IMR-90 (cell line): ENCODE results near the gene ITGAE. TPM values are rescaled to one million over a fixed set of nuclear protein-coding genes. Genes with fewer than 3 reads are reported as not detected.

Source experiments
- ATAC-seq: fragments of 200-7000 bp; cut with Tn5 transposase; 2 replicates; pipeline ENCODE4 v1.9.1; 2020; ENCODE audit warnings: low read depth, mild to moderate bottlenecking, moderate library complexity
- BruUV-seq: library from RNA; stranded (reverse); fragments of 400-500 nt; replicated peaks from 2 replicates; lab custom pipeline; 2021; lab: Mats Ljungman, UMichigan
- CTCF ChIA-PET: fragments of 300-600 bp; formaldehyde crosslinking; extraction: SDS; loops from one replicate; lab custom pipeline; 2021; ENCODE audit warnings: antibody characterized with exemption; lab: Yijun Ruan, JAX
- POLR2A ChIA-PET: fragments of 300-600 bp; sonication (Branson Sonifier 250); formaldehyde crosslinking; loops from one replicate; lab custom pipeline; 2022; ENCODE audit warnings: antibody characterized with exemption; ENCODE audit not compliant: unreplicated experiment; lab: Charles Lee
- DNase-seq: peaks from one replicate; pipeline ENCODE4 v3.0.0; 2013
- H2AFZ ChIP-seq: replicated peaks from 2 replicates; pipeline ENCODE3; 2013; ENCODE audit warnings: low read length, mild to moderate bottlenecking; ENCODE audit not compliant: poor library complexity
- H2AK5ac ChIP-seq: 2 replicates; pipeline ENCODE4 v1.6.1; 2013; ENCODE audit warnings: low read depth, low read length, inconsistent platforms
- H2AK9ac ChIP-seq: replicated peaks from 2 replicates; pipeline ENCODE3; 2013; ENCODE audit warnings: mild to moderate bottlenecking, low read depth, low read length, moderate library complexity; ENCODE audit not compliant: poor library complexity
- H2BK120ac ChIP-seq: 2 replicates; pipeline ENCODE4 v1.6.1; 2013; ENCODE audit warnings: low read depth, low read length, inconsistent platforms
- H2BK15ac ChIP-seq: 3 replicates; pipeline ENCODE4 v1.6.1; 2013; ENCODE audit warnings: low read depth, low read length, inconsistent platforms
- H2BK20ac ChIP-seq: 2 replicates; pipeline ENCODE4 v1.6.1; 2013; ENCODE audit warnings: low read depth, mild to moderate bottlenecking, inconsistent platforms, low read length, moderate library complexity
- H2BK5ac ChIP-seq: 2 replicates; pipeline ENCODE4 v1.6.1; 2013; ENCODE audit warnings: mild to moderate bottlenecking, low read depth, low read length, inconsistent platforms; ENCODE audit not compliant: poor library complexity, severe bottlenecking
- H3K14ac ChIP-seq: replicated peaks from 2 replicates; pipeline ENCODE4 v1.6.1; 2013; ENCODE audit warnings: low read depth, low read length, inconsistent platforms
- H3K18ac ChIP-seq: 2 replicates; pipeline ENCODE4 v1.6.1; 2013; ENCODE audit warnings: low read depth, low read length, control low read depth
- H3K23ac ChIP-seq: 2 replicates; pipeline ENCODE4 v1.6.1; 2013; ENCODE audit warnings: low read depth, low read length, inconsistent platforms
- H3K27ac ChIP-seq: 2 replicates; pipeline ENCODE4 v1.5.1; 2013; ENCODE audit warnings: mild to moderate bottlenecking, control low read depth, low read length; ENCODE audit not compliant: insufficient read depth
- H3K27me3 ChIP-seq: 2 replicates; pipeline ENCODE4 v1.6.1; 2013; ENCODE audit warnings: low read length; ENCODE audit not compliant: control insufficient read depth, insufficient read depth
- H3K36me3 ChIP-seq: 2 replicates; pipeline ENCODE4 v1.6.1; 2013; ENCODE audit warnings: low read length, mixed read lengths; ENCODE audit not compliant: control insufficient read depth, insufficient read depth
- H3K4ac ChIP-seq: 2 replicates; pipeline ENCODE4 v1.6.1; 2013; ENCODE audit warnings: low read depth, low read length, inconsistent platforms
- H3K4me1 ChIP-seq: 2 replicates; pipeline ENCODE4 v1.6.1; 2013; ENCODE audit warnings: low read length, mixed read lengths; ENCODE audit not compliant: control insufficient read depth, insufficient read depth
- H3K4me2 ChIP-seq: 2 replicates; pipeline ENCODE4 v1.6.1; 2013; ENCODE audit warnings: low read depth, mild to moderate bottlenecking, control low read depth, low read length, moderate library complexity
- H3K4me3 ChIP-seq: 2 replicates; pipeline ENCODE4 v1.5.1; 2013; ENCODE audit warnings: low read depth, mild to moderate bottlenecking, control low read depth, low read length, moderate library complexity; ENCODE audit not compliant: insufficient read depth
- H3K56ac ChIP-seq: 2 replicates; pipeline ENCODE4 v1.6.1; 2013; ENCODE audit warnings: low read length, inconsistent platforms; ENCODE audit not compliant: insufficient read depth; ENCODE audit errors: extremely low read depth
- H3K79me1 ChIP-seq, 2 experiments: 2 replicates each; pipeline ENCODE4 v1.6.1; 2013; ENCODE audit warnings: low read length in 2 of 2, inconsistent platforms in 1 of 2, low read depth in 1 of 2
- H3K9ac ChIP-seq: 2 replicates; pipeline ENCODE4 v1.6.1; 2013; ENCODE audit warnings: low read depth, low read length, control low read depth
- H3K9me1 ChIP-seq: 2 replicates; pipeline ENCODE4 v1.6.1; 2013; ENCODE audit warnings: low read length, inconsistent platforms; ENCODE audit not compliant: insufficient read depth
- H3K9me3 ChIP-seq: 2 replicates; pipeline ENCODE4 v1.6.1; 2013; ENCODE audit warnings: low read length; ENCODE audit not compliant: control insufficient read depth, insufficient read depth
- H4K20me1 ChIP-seq: 2 replicates; pipeline ENCODE4 v1.6.1; 2013; ENCODE audit warnings: low read length, inconsistent platforms; ENCODE audit not compliant: insufficient read depth
- H4K5ac ChIP-seq: 2 replicates; pipeline ENCODE4 v1.6.1; 2013; ENCODE audit warnings: mild to moderate bottlenecking, low read depth, low read length, control low read depth
- H4K8ac ChIP-seq, 2 experiments: 2 replicates each; pipeline ENCODE4 v1.6.1; 2013; ENCODE audit warnings: low read depth in 2 of 2, low read length in 2 of 2, control low read depth in 1 of 2, inconsistent platforms in 1 of 2
- H4K91ac ChIP-seq: 2 replicates; pipeline ENCODE4 v1.6.1; 2013; ENCODE audit warnings: low read depth, low read length, inconsistent platforms; ENCODE audit not compliant: insufficient read depth
- RFX5 ChIP-seq: IDR thresholded peaks from 2 replicates; pipeline ENCODE4 v1.8.0; 2012; ENCODE audit warnings: low read depth, mild to moderate bottlenecking, low read length, moderate library complexity
- WGBS, 2 experiments: methylation state at CpG; one replicate each; pipeline versions ENCODE4 v1.1.5 to v1.1.7; 2013; ENCODE audit warnings: missing lambda C conversion rate in 2 of 2; ENCODE audit not compliant: insufficient read length in 1 of 2; ENCODE audit errors: extremely low coverage in 2 of 2; 5-methylcytosine and 5-hydroxymethylcytosine counted together
- dilution Hi-C: fragments of 300-500 bp; cut with HindIII; formaldehyde crosslinking; loops from one replicate; pipeline ENCODE4 v1.14.3; 2018; ENCODE audit warnings: low sequenced_read_pairs; ENCODE audit not compliant: unreplicated experiment
- in situ Hi-C: fragments of 300-500 bp; cut with MboI; formaldehyde crosslinking; loops from 3 replicates; pipeline ENCODE4 v1.14.3; 2019; ENCODE audit warnings: low sequenced_read_pairs, inconsistent platforms, mixed read lengths
- intact Hi-C: fragments of 100-400 bp; cut with micrococcal nuclease; formaldehyde crosslinking; loops from 2 replicates; pipeline ENCODE4 v1.10.0; 2022
- polyA plus RNA-seq, 3 experiments: library from polyadenylated mRNA; depleted of rRNA; stranded (reverse); fragments of >200 nt; gene quantifications; 2 replicates each; pipeline ENCODE4 v1.2.3, GENCODE V29; 2012; ENCODE audit warnings: low replicate concordance in 1 of 3
- total RNA-seq: library from RNA; depleted of rRNA; stranded (reverse); fragments of >200 nt; gene quantifications from 2 replicates; pipeline ENCODE4 v1.2.3, GENCODE V29; 2012

The ITGAE gene
- total and polyA plus RNA-seq, 2 of the 4 experiments (the other 2 are of a cell fraction): 54.1 to 60.8 TPM

- POLR2A ChIA-PET: no interaction called here
- H2AFZ ChIP-seq: no peak overlapping the region
- no peak overlapping the region for H3K4me2 ChIP-seq
- no peak for DNase-seq
- in situ Hi-C loops: no loop called here
- CTCF ChIA-PET: no interaction called here
- H3K27ac ChIP-seq: no peak overlapping the region
- H4K20me1 ChIP-seq: no peaks in the 10 kb centered on the region
- no peak overlapping the region for H3K23ac ChIP-seq
- WGBS, 2 experiments: 89% methylated on average over 3 of the region's 8 CpGs; no CpG with 5 or more reads in 1 of the 2 experiments
- no peak overlapping the region for H3K4me3 ChIP-seq
- dilution Hi-C loops: no loop called here
- no peak overlapping the region for H2BK120ac ChIP-seq
- H3K9ac ChIP-seq: no peak overlapping the region
- no peak overlapping the region for H4K91ac ChIP-seq
- no peak overlapping the region for H2AK5ac ChIP-seq
- no peak overlapping the region for H2AK9ac ChIP-seq
- H3K36me3 ChIP-seq: no peaks in the 10 kb centered on the region
- H3K9me3 ChIP-seq: peaks cover 7% of the 10 kb centered on the region
- H3K9me1 ChIP-seq: no peaks in the 10 kb centered on the region
- BruUV-seq: no TSS peak
- H3K4me1 ChIP-seq: peaks cover under 1% of the 10 kb centered on the region; the same call in 1 of the 2 replicates
- no peak for TF ChIP-seq RFX5
- H3K27me3 ChIP-seq: peaks cover 2% of the 10 kb centered on the region; the same call in 1 of the 2 replicates
- no peak overlapping the region for H2BK5ac ChIP-seq
- H3K79me1 ChIP-seq: no peaks in the 10 kb centered on the region
- ATAC-seq: no peak
- no peak overlapping the region for H3K14ac ChIP-seq
- no peak overlapping the region for H2BK15ac ChIP-seq
- intact Hi-C loops: no loop called here
- no peak overlapping the region for H3K18ac ChIP-seq
- H4K8ac ChIP-seq: no peak overlapping the region
- H4K5ac ChIP-seq: no peak overlapping the region
- no peak overlapping the region for H3K4ac ChIP-seq
- no peak overlapping the region for H3K56ac ChIP-seq
- H2BK20ac ChIP-seq: no peak overlapping the region
These were observed 34.2 kb downstream of the ITGAE start for GRCh38 chr17:3766779-3767178.
